Stimulated activated effector memory CD8-positive, alpha-beta T cell treated with anti-CD3 and anti-CD28 coated beads, Interleukin-12 subunit alpha, Interleukin-12 subunit beta, amount 100 ng/mL, for 72 hours (primary cell): ENCODE data around the gene RPS6KA5.

ENCODE experiments used
- ATAC-seq: fragments of 150-1000 bp; cut with Tn5 transposase; 2 replicates; pipeline ENCODE4 v1.10.0; 2021
- DNase-seq, 2 donors: peaks; one replicate each; pipeline ENCODE4 v3.0.0; 2021 to 2022; ENCODE audit warnings: low spot score in 2 of 2
- H3K27ac Mint-ChIP-seq: one replicate; pipeline ENCODE4 v1.8.0; 2022; ENCODE audit warnings: mild to moderate bottlenecking, mixed read lengths
- H3K36me3 Mint-ChIP-seq: one replicate; pipeline ENCODE4 v1.8.0; 2022; ENCODE audit warnings: mild to moderate bottlenecking, mixed read lengths
- H3K4me1 Mint-ChIP-seq: one replicate; pipeline ENCODE4 v1.8.0; 2022; ENCODE audit warnings: mixed read lengths
- H3K4me3 Mint-ChIP-seq: one replicate; pipeline ENCODE4 v1.8.0; 2022; ENCODE audit warnings: mild to moderate bottlenecking, mixed read lengths
- H3K9me3 Mint-ChIP-seq: one replicate; pipeline ENCODE4 v1.8.0; 2022; ENCODE audit warnings: mixed read lengths

Gene RPS6KA5

GRCh38 chr14:91021991-91022621 lies 38.3 kb downstream of the RPS6KA5 start:
- Mint-ChIP-seq H3K4me1 (peaks cover 59% of the 10 kb centered on the region), H3K4me3 (peak overlapping the region; percentile 50), H3K9me3 (no peaks in the 10 kb centered on the region), H3K27ac (peak overlapping the region; percentile 93), H3K36me3 (peaks cover 12% of the 10 kb centered on the region)
- ATAC-seq (peak; percentile 72), DNase-seq (no peak)

DNA sequence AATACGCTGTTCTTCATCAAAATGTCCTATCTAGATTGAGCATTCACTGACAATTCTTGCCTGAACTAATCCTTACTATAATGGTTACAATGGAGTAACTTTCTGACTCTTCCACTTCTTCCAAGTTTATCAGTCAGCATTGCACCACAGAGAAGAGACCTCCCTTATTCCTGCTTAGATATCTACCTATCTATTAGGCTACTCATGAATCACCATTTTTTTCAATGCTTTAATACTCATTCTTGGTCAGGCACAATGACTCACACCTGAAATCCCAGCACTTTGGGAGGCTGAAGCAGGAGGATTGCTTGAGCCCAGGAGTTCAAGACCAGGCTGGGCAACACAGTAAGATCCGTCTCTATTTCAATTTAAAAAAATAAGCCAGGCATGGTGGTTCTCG lies 39.3 kb downstream of the RPS6KA5 start:
- DNase-seq: no peak
- no peaks in the 10 kb centered on the region for H3K9me3 Mint-ChIP-seq
- peaks cover 7% of the 10 kb centered on the region for H3K36me3 Mint-ChIP-seq
- H3K27ac Mint-ChIP-seq: peak overlapping the region; percentile 93
- ATAC-seq: no peak
- H3K4me3 Mint-ChIP-seq: no peak overlapping the region
- H3K4me1 Mint-ChIP-seq: peaks cover 56% of the 10 kb centered on the region

GRCh38 chr14:91019673-91020072 lies 40.8 kb downstream of the RPS6KA5 start:
- Mint-ChIP-seq H3K4me1 (peaks cover 62% of the 10 kb centered on the region), H3K9me3 (no peaks in the 10 kb centered on the region), H3K4me3 (no peak overlapping the region), H3K36me3 (peaks cover 7% of the 10 kb centered on the region), H3K27ac (no peak overlapping the region)
- ATAC-seq: peak; percentile 59
- no peak for DNase-seq

GRCh38 chr14:91018481-91018880 lies 42.0 kb downstream of the RPS6KA5 start:
- Mint-ChIP-seq H3K27ac (no peak overlapping the region), H3K4me3 (no peak overlapping the region), H3K36me3 (no peaks in the 10 kb centered on the region), H3K9me3 (no peaks in the 10 kb centered on the region), H3K4me1 (peaks cover 52% of the 10 kb centered on the region)
- DNase-seq (no peak), ATAC-seq (no peak)

- H3K4me1 Mint-ChIP-seq: peaks cover 43% of the 10 kb centered on the region
- ATAC-seq: no peak
- H3K4me3 Mint-ChIP-seq: no peak overlapping the region
- no peaks in the 10 kb centered on the region for H3K36me3 Mint-ChIP-seq
- no peaks in the 10 kb centered on the region for H3K9me3 Mint-ChIP-seq
- no peak overlapping the region for H3K27ac Mint-ChIP-seq
- no peak for DNase-seq
These were observed 43.5 kb downstream of the RPS6KA5 start for GRCh38 chr14:91016800-91017410.

GRCh38 chr14:91015435-91015834 lies 45.0 kb downstream of the RPS6KA5 start:
- Mint-ChIP-seq H3K9me3 (no peaks in the 10 kb centered on the region), H3K4me1 (peaks cover 39% of the 10 kb centered on the region), H3K27ac (peak overlapping the region; percentile 13), H3K36me3 (no peaks in the 10 kb centered on the region), H3K4me3 (no peak overlapping the region)
- DNase-seq: no peak
- ATAC-seq: no peak

GRCh38 chr14:91012045-91012444 lies 48.4 kb downstream of the RPS6KA5 start:
- peaks cover 46% of the 10 kb centered on the region for H3K4me1 Mint-ChIP-seq
- no peak overlapping the region for H3K4me3 Mint-ChIP-seq
- DNase-seq (no peak), ATAC-seq (no peak)
- H3K36me3 Mint-ChIP-seq: no peaks in the 10 kb centered on the region
- no peak overlapping the region for H3K27ac Mint-ChIP-seq
- H3K9me3 Mint-ChIP-seq: no peaks in the 10 kb centered on the region

GRCh38 chr14:91010153-91010533 lies 50.3 kb downstream of the RPS6KA5 start:
- H3K27ac Mint-ChIP-seq: no peak overlapping the region
- H3K4me1 Mint-ChIP-seq: peaks cover 42% of the 10 kb centered on the region
- DNase-seq (no peak), ATAC-seq (no peak)
- H3K4me3 Mint-ChIP-seq: no peak overlapping the region
- H3K9me3 Mint-ChIP-seq: no peaks in the 10 kb centered on the region
- no peaks in the 10 kb centered on the region for H3K36me3 Mint-ChIP-seq

- ATAC-seq: peak; percentile 44
- DNase-seq: no peak
- Mint-ChIP-seq H3K9me3 (no peaks in the 10 kb centered on the region), H3K4me3 (no peak overlapping the region), H3K36me3 (no peaks in the 10 kb centered on the region), H3K4me1 (peaks cover 42% of the 10 kb centered on the region), H3K27ac (peak overlapping the region; percentile 21)
These were observed 50.8 kb downstream of the RPS6KA5 start for GRCh38 chr14:91009501-91010152.

DNA sequence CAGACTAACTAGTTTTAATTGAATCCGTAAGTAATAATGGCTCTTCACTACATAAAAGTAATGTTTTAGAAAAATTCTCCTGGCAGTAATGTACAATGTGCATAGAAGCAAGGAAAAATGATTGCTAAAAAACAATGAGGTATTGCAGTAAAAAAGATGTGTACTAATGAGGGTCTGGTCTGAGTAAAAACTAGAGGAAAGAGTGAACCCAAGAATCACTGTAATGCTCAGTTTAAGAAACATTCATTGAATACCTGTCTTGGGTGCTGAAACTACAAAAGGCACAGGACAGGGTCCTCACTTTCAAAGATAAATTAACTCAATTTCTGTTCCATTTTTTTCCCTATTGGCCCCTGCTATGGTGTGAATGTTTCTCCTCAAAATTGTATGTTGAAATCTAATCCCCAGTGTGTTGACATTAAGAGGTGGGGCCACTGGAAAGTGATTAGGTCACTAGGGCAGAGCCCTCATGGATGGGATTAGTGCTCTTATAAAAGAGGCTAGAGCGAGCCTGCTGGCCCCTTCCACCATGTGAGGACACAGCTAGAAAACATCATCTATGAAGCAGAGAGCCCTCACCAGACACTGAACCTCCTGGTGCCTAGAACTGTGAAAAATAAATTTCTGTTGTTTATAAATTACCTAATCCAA lies 51.6 kb downstream of the RPS6KA5 start:
- Mint-ChIP-seq H3K27ac (no peak overlapping the region), H3K4me3 (no peak overlapping the region), H3K36me3 (no peaks in the 10 kb centered on the region), H3K9me3 (no peaks in the 10 kb centered on the region), H3K4me1 (peaks cover 42% of the 10 kb centered on the region)
- peak; percentile 64 for ATAC-seq
- DNase-seq: no peak

DNA sequence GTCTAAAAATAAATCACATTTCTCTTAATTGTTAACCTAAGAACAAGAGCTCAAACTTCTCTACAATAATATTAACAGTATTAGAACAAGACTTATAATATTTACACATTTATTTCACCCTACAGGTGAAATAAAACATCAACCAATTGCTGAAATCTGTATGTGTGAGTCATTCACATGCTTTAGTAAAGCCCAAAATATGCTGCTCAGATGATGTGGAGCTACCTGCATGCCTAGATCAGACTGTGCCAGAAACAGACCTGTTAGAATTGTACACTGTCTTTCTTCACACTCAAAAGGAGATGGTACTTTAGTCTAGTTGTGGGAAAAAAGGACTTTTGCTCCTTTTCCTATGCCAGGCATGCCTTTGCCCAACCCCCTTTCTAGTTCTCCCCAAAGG lies 54.7 kb downstream of the RPS6KA5 start:
- no peaks in the 10 kb centered on the region for H3K36me3 Mint-ChIP-seq
- no peaks in the 10 kb centered on the region for H3K9me3 Mint-ChIP-seq
- H3K27ac Mint-ChIP-seq: peak overlapping the region; percentile 60
- ATAC-seq: no peak
- DNase-seq: no peak
- H3K4me3 Mint-ChIP-seq: no peak overlapping the region
- peaks cover 37% of the 10 kb centered on the region for H3K4me1 Mint-ChIP-seq

- H3K36me3 Mint-ChIP-seq: no peaks in the 10 kb centered on the region
- H3K4me3 Mint-ChIP-seq: no peak overlapping the region
- H3K27ac Mint-ChIP-seq: no peak overlapping the region
- peaks cover 31% of the 10 kb centered on the region for H3K4me1 Mint-ChIP-seq
- no peak for ATAC-seq
- H3K9me3 Mint-ChIP-seq: no peaks in the 10 kb centered on the region
- no peak for DNase-seq
These were observed 55.5 kb downstream of the RPS6KA5 start for GRCh38 chr14:91004987-91005386.

GRCh38 chr14:90999299-90999698 lies 61.1 kb downstream of the RPS6KA5 start:
- H3K4me3 Mint-ChIP-seq: no peak overlapping the region
- ATAC-seq (no peak), DNase-seq (no peak)
- H3K9me3 Mint-ChIP-seq: no peaks in the 10 kb centered on the region
- peaks cover 9% of the 10 kb centered on the region for H3K4me1 Mint-ChIP-seq
- peak overlapping the region; percentile 26 for H3K27ac Mint-ChIP-seq
- H3K36me3 Mint-ChIP-seq: peaks cover 47% of the 10 kb centered on the region

- Mint-ChIP-seq H3K9me3 (no peaks in the 10 kb centered on the region), H3K4me3 (no peak overlapping the region), H3K4me1 (peaks cover 28% of the 10 kb centered on the region), H3K27ac (no peak overlapping the region), H3K36me3 (peaks cover 61% of the 10 kb centered on the region)
- DNase-seq (no peak), ATAC-seq (no peak)
These were observed 63.5 kb downstream of the RPS6KA5 start for GRCh38 chr14:90996967-90997366.

DNA sequence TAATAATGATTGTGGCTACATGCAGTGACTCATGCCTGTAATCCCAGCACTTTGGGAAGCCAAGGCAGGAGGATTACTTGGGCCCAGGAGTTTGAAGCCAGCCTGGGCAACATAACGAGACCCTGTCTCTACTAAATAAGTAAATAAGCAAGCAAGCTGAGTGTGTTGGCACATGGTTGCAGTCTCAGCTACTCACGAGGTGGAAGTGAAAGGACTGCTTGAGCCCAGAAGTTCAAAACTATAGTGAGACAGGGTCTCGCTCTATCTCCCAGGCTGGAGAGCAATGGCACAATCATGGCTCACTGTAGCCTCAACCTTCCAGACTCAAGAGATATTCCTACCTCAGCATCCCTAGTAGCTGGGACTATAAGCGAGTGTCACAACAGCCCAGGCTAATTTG lies 64.7 kb downstream of the RPS6KA5 start:
- peak overlapping the region; percentile 48 for H3K27ac Mint-ChIP-seq
- peaks cover 39% of the 10 kb centered on the region for H3K4me1 Mint-ChIP-seq
- H3K36me3 Mint-ChIP-seq: peaks cover 71% of the 10 kb centered on the region
- no peaks in the 10 kb centered on the region for H3K9me3 Mint-ChIP-seq
- DNase-seq: no peak
- H3K4me3 Mint-ChIP-seq: no peak overlapping the region
- ATAC-seq: no peak

GRCh38 chr14:90993792-90994191 lies 66.6 kb downstream of the RPS6KA5 start:
- no peak for DNase-seq
- H3K27ac Mint-ChIP-seq: peak overlapping the region; percentile 46
- peaks cover 75% of the 10 kb centered on the region for H3K36me3 Mint-ChIP-seq
- peak; percentile 59 for ATAC-seq
- peaks cover 49% of the 10 kb centered on the region for H3K4me1 Mint-ChIP-seq
- no peak overlapping the region for H3K4me3 Mint-ChIP-seq
- H3K9me3 Mint-ChIP-seq: no peaks in the 10 kb centered on the region
